GM19238 (cell line): ENCODE data around the gene ZNF587B.
"Not testable (repeated sequence)": the region's sequence is repeated elsewhere in the genome, so short reads cannot be mapped to it uniquely, and the experiment has no call there.

ENCODE experiments used
- DNase-seq: peaks from one replicate; pipeline ENCODE4 v3.0.0; 2011; ENCODE audit warnings: low spot score; ENCODE audit not compliant: insufficient read length

The ZNF587B gene

GRCh38 chr19:57869655-57870054, 39.6 kb downstream of the ZNF587B start:
- not testable (repeated sequence) for DNase-seq

- DNase-seq: no peak
Measured at GRCh38 chr19:57870225-57870624, 40.1 kb downstream of the ZNF587B start.

GRCh38 chr19:57872450-57872849, 42.4 kb downstream of the ZNF587B start:
- no peak for DNase-seq

- not testable (repeated sequence) for DNase-seq
Measured at GRCh38 chr19:57873883-57874799, 44.0 kb downstream of the ZNF587B start.

- no peak for DNase-seq
Measured at GRCh38 chr19:57886046-57886445, 55.9 kb downstream of the ZNF587B start.

GRCh38 chr19:57887195-57887941, 57.3 kb downstream of the ZNF587B start:
- no peak for DNase-seq

GRCh38 chr19:57888107-57888559, 58.0 kb downstream of the ZNF587B start:
- DNase-seq: no peak

- DNase-seq: peak; percentile 39
Measured at GRCh38 chr19:57888560-57889231, 58.6 kb downstream of the ZNF587B start, which contains the start of gene ZNF814. TSS of gene ZNF814 (minus strand) at chr19:57889037. CDS start at chr19:57888802, 235 bp downstream.

- not testable (repeated sequence) for DNase-seq
Measured at GRCh38 chr19:57890706-57891105, 60.6 kb downstream of the ZNF587B start.
